Activated CD8-positive, alpha-beta T cell treated with anti-CD3 and anti-CD28 coated beads for 36 hours (primary cell): Measurements from ENCODE around the gene DCAF4. TPM values are rescaled to one million over a fixed set of nuclear protein-coding genes. Genes with fewer than 3 reads are reported as not detected.

Experiments used
- ATAC-seq: fragments of 200-7000 bp; cut with Tn5 transposase; one replicate; pipeline ENCODE4 v1.10.0; 2021; ENCODE audit warnings: mild to moderate bottlenecking, moderate library complexity
- CTCF ChIA-PET: fragments of 350-600 bp; sonication (Branson Sonifier 250); formaldehyde crosslinking; loops from one replicate; lab custom pipeline; 2021; ENCODE audit warnings: antibody characterized with exemption; lab: Charles Lee
- POLR2A ChIA-PET: fragments of 350-600 bp; sonication (Branson Sonifier 250); formaldehyde crosslinking; loops from one replicate; lab custom pipeline; 2021; ENCODE audit warnings: antibody characterized with exemption; lab: Charles Lee
- DNase-seq: peaks from one replicate; pipeline ENCODE4 v3.0.0-alpha.2; 2020
- H3K27ac Mint-ChIP-seq: one replicate; pipeline ENCODE4 v1.8.0; 2021; ENCODE audit warnings: mild to moderate bottlenecking, mixed read lengths
- H3K27me3 Mint-ChIP-seq: one replicate; pipeline ENCODE4 v1.8.0; 2021; ENCODE audit warnings: mixed read lengths
- H3K36me3 Mint-ChIP-seq: one replicate; pipeline ENCODE4 v1.8.0; 2021; ENCODE audit warnings: low read depth, mixed read lengths
- H3K4me1 Mint-ChIP-seq: one replicate; pipeline ENCODE4 v1.8.0; 2021; ENCODE audit warnings: low read depth, mixed read lengths
- H3K4me3 Mint-ChIP-seq: one replicate; pipeline ENCODE4 v1.8.0; 2021; ENCODE audit warnings: mild to moderate bottlenecking, moderate library complexity, mixed read lengths
- H3K9me3 Mint-ChIP-seq: one replicate; pipeline ENCODE4 v1.8.0; 2021; ENCODE audit warnings: mixed read lengths
- intact Hi-C: fragments of 100-400 bp; cut with micrococcal nuclease; formaldehyde crosslinking; loops from one replicate; pipeline ENCODE4 v1.10.0; 2022
- total RNA-seq, 2 experiments: library from RNA; stranded (reverse); gene quantifications; one replicate each; pipeline ENCODE4 v1.2.3, GENCODE V29; 2021
- TF ChIP-seq, protein P1 (sequence below): fragments of 200-600 bp; IDR thresholded peaks from one replicate; pipeline ENCODE4 v1.8.0; 2022; ENCODE audit warnings: antibody characterized with exemption, mild to moderate bottlenecking

Gene DCAF4
- total RNA-seq, 2 experiments from 2014 or later: 17.9 to 19.4 TPM

DNA sequence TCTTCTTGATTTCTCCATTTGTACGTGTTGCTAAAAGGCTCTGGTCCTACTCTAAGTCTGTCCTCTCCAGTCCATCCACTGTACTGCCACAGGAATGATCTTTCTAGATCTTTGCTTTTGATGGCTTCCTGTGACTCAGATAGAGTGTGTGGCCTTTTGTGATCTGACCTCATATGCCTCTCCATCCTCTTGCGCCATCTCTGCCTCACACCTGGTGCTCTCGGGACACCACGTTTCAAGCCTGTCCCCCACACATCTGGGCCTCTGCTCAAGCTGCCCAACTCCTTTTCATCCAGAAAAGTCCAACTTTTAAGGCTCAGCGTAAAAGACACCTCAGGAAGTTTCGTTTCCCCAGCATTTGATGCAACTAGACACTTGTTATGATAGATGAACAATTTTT lies 39.0 kb downstream of the DCAF4 start:
- Mint-ChIP-seq H3K4me3 (no peak overlapping the region), H3K9me3 (no peaks in the 10 kb centered on the region), H3K36me3 (peaks cover 27% of the 10 kb centered on the region), H3K27ac (no peak overlapping the region), H3K4me1 (peaks cover 18% of the 10 kb centered on the region), H3K27me3 (no peaks in the 10 kb centered on the region)
- ATAC-seq: no peak
- ChIA-PET POLR2A (interaction anchor here (1.8 kb wide), 1 partner anchor 11 kb away, joined by 3 read pairs; no protein-coding TSS in a partner anchor), CTCF (no interaction called here)
- intact Hi-C loops: no loop called here
- TF ChIP-seq, protein P1, sequence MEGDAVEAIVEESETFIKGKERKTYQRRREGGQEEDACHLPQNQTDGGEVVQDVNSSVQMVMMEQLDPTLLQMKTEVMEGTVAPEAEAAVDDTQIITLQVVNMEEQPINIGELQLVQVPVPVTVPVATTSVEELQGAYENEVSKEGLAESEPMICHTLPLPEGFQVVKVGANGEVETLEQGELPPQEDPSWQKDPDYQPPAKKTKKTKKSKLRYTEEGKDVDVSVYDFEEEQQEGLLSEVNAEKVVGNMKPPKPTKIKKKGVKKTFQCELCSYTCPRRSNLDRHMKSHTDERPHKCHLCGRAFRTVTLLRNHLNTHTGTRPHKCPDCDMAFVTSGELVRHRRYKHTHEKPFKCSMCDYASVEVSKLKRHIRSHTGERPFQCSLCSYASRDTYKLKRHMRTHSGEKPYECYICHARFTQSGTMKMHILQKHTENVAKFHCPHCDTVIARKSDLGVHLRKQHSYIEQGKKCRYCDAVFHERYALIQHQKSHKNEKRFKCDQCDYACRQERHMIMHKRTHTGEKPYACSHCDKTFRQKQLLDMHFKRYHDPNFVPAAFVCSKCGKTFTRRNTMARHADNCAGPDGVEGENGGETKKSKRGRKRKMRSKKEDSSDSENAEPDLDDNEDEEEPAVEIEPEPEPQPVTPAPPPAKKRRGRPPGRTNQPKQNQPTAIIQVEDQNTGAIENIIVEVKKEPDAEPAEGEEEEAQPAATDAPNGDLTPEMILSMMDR: no peak
- peak; percentile 8 for DNase-seq

DNA sequence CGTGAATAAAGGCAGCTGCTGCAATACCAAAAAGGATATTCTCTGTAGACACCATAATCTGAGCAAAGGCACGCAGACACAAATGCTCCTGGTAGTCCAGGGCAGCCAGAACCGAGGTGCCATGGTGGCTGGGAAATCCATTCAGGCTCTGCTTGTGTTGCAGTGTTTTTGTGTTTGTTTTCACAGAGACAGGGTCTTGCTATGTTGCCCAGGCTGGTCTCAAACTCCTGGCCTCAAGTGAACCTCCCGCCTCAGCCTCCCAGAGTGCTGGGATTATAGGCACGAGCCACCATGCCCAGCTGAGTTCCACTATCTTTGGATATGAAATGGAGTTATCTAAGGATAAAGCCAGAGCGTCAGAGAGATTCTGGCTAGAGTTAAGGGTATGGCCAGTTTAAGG lies 39.8 kb downstream of the DCAF4 start:
- ATAC-seq (no peak), DNase-seq (no peak)
- H3K36me3 Mint-ChIP-seq: peaks cover 24% of the 10 kb centered on the region
- H3K9me3 Mint-ChIP-seq: no peaks in the 10 kb centered on the region
- H3K27ac Mint-ChIP-seq: no peak overlapping the region
- no peak overlapping the region for H3K4me3 Mint-ChIP-seq
- peaks cover 18% of the 10 kb centered on the region for H3K4me1 Mint-ChIP-seq
- CTCF ChIA-PET: interaction anchor here (0.7 kb wide), 1 partner anchor 18 kb away, joined by 3 read pairs; no protein-coding TSS in a partner anchor
- intact Hi-C loops: no loop called here
- POLR2A ChIA-PET: no interaction called here
- no peaks in the 10 kb centered on the region for H3K27me3 Mint-ChIP-seq
- TF ChIP-seq, protein P1: no peak

DNA sequence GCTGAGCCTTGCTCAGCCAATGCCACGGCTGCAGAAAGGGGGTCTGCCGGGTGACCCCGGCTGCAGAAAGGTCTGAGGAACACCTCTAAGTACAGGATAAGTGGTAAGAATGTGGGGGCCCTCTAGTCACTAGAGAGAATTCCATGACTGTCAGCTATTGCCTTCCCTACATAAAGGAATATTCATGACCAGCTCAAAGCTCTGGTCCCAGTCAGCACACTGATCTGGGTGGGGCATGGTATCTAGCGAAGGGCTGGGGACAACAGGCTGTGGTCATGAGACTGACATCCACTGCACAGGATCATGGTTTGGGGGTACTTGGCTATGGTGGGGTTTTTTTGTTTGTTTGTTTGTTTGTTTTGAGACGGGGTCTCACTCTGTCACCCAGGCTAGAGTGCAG lies 42.1 kb downstream of the DCAF4 start:
- no peak overlapping the region for H3K4me3 Mint-ChIP-seq
- ChIA-PET POLR2A (no interaction called here), CTCF (interaction anchor here (1.6 kb wide), 1 partner anchor 20 kb away, joined by 5 read pairs; no protein-coding TSS in a partner anchor)
- no peaks in the 10 kb centered on the region for H3K27me3 Mint-ChIP-seq
- intact Hi-C loops: no loop called here
- DNase-seq (no peak), ATAC-seq (no peak)
- TF ChIP-seq, protein P1: no peak
- peaks cover 19% of the 10 kb centered on the region for H3K36me3 Mint-ChIP-seq
- H3K9me3 Mint-ChIP-seq: no peaks in the 10 kb centered on the region
- peaks cover 14% of the 10 kb centered on the region for H3K4me1 Mint-ChIP-seq
- H3K27ac Mint-ChIP-seq: no peak overlapping the region

DNA sequence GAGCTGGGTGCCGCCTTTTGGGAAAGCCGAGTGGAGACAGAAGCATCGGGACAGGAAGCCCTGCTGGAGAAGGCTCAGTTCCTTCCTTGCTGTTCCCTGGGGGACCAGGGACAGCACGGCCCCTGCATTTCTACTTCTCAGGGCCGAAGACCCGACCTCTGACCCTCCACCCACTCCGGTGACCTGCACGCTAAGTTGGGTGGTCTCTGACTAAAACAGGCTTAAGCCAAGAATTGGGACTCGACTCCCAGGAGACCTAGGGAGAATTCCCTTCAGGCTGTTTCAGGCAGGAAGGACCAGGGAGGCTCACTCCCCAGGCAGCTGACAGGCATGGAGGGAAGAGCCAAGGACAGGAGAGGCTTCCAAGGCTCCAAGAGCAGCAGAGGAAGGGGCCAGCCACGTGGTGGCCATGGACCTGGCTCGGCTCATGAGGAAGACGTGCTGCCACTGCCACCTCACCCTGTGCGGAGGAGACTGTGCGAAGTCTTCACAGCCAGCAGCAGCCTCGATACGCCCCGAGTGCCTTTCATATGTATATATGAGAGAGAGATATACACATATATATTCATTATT lies 43.9 kb downstream of the DCAF4 start:
- Mint-ChIP-seq H3K4me1 (peaks cover 4% of the 10 kb centered on the region), H3K9me3 (no peaks in the 10 kb centered on the region), H3K4me3 (no peak overlapping the region), H3K27ac (no peak overlapping the region), H3K27me3 (no peaks in the 10 kb centered on the region), H3K36me3 (peaks cover 16% of the 10 kb centered on the region)
- ChIA-PET POLR2A (no interaction called here), CTCF (no interaction called here)
- intact Hi-C loops: no loop called here
- no peak for DNase-seq
- ATAC-seq: no peak
- TF ChIP-seq, protein P1: no peak

DNA sequence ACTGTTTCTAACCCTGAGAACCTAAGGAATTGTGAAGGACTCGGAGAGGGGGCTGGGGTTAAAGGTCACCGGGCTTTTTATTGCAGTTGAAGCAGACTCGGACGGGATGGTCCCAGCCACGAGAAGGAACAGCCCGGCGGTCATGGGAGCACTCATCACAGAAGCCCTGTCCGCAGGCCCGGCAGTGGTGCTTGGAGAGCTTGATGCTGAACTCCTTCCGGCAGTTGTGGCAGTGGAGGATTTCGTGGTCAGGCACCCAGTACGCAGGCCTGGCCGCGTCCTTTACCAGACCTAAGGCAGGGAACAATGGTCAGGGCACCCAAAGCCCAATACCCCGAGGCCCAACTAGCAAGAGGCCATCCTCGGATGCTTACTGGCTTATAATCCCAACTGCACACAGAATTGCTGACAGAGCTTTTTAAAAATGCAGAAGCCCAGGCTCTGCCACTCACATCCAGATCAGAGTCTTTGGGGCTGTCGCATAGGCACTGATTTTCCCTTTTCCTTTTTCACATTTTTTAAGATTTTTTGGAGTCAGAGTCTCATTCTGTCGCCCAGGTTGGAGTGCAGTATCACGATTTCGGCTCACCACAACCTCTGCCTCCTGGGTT lies 44.7 kb downstream of the DCAF4 start:
- peaks cover 18% of the 10 kb centered on the region for H3K36me3 Mint-ChIP-seq
- no peak for ATAC-seq

More for the DNA sequence above, 44.7 kb downstream of the DCAF4 start:
- Mint-ChIP-seq H3K4me1 (no peaks in the 10 kb centered on the region), H3K4me3 (no peak overlapping the region), H3K27ac (no peak overlapping the region), H3K9me3 (no peaks in the 10 kb centered on the region), H3K27me3 (no peaks in the 10 kb centered on the region)
- TF ChIP-seq, protein P1: no peak
- intact Hi-C loops: no loop called here
- ChIA-PET POLR2A (no interaction called here), CTCF (interaction anchor here (1.3 kb wide), 1 partner anchor 22 kb away, joined by 4 read pairs; no protein-coding TSS in a partner anchor)
- no peak for DNase-seq
